Parathyroid adenoma (tissue), 2 donors: Measurements from ENCODE around the gene CCL18.
"Not testable (repeated sequence)": the region's sequence is repeated elsewhere in the genome, so short reads cannot be mapped to it uniquely, and the experiment has no call there.

Source experiments
- H2AFZ ChIP-seq: fragments of 300-600 bp; sonication (generic); one replicate; pipeline ENCODE4 v1.7.0; 2017; ENCODE audit warnings: antibody characterized with exemption, mild to moderate bottlenecking
- H3K27ac ChIP-seq: fragments of 300-600 bp; sonication (generic); one replicate; pipeline ENCODE4 v1.7.0; 2017
- H3K27me3 ChIP-seq: fragments of 300-600 bp; sonication (generic); one replicate; pipeline ENCODE4 v1.7.0; 2017; ENCODE audit warnings: low read length; ENCODE audit not compliant: control insufficient read depth, insufficient read depth
- H3K36me3 ChIP-seq: fragments of 300-600 bp; sonication (generic); one replicate; pipeline ENCODE4 v1.7.0; 2017; ENCODE audit warnings: low read length; ENCODE audit not compliant: control insufficient read depth, insufficient read depth
- H3K4me1 ChIP-seq: fragments of 300-600 bp; sonication (generic); one replicate; pipeline ENCODE4 v1.7.0; 2017; ENCODE audit warnings: control low read depth
- H3K4me2 ChIP-seq: fragments of 300-600 bp; sonication (generic); one replicate; pipeline ENCODE4 v1.7.0; 2017; ENCODE audit warnings: low read length
- H3K4me3 ChIP-seq: fragments of 300-600 bp; sonication (generic); one replicate; pipeline ENCODE4 v1.7.0; 2017; ENCODE audit warnings: low read depth, low read length
- H3K79me2 ChIP-seq: fragments of 300-600 bp; sonication (generic); one replicate; pipeline ENCODE4 v1.7.0; 2017; ENCODE audit warnings: control low read depth
- H3K9ac ChIP-seq: fragments of 300-600 bp; sonication (generic); one replicate; pipeline ENCODE4 v1.7.0; 2017; ENCODE audit warnings: mild to moderate bottlenecking
- H3K9me3 ChIP-seq: fragments of 300-600 bp; sonication (generic); one replicate; pipeline ENCODE4 v1.7.0; 2017; ENCODE audit warnings: low read length; ENCODE audit not compliant: control insufficient read depth
- TF ChIP-seq, protein P1 (sequence below): fragments of 300-600 bp; sonication (generic); IDR thresholded peaks from one replicate; pipeline ENCODE4 v1.7.0; 2017; ENCODE audit warnings: antibody characterized with exemption, mild to moderate bottlenecking
- donor health status: primary hyperparathyroidism.

The CCL18 gene

DNA sequence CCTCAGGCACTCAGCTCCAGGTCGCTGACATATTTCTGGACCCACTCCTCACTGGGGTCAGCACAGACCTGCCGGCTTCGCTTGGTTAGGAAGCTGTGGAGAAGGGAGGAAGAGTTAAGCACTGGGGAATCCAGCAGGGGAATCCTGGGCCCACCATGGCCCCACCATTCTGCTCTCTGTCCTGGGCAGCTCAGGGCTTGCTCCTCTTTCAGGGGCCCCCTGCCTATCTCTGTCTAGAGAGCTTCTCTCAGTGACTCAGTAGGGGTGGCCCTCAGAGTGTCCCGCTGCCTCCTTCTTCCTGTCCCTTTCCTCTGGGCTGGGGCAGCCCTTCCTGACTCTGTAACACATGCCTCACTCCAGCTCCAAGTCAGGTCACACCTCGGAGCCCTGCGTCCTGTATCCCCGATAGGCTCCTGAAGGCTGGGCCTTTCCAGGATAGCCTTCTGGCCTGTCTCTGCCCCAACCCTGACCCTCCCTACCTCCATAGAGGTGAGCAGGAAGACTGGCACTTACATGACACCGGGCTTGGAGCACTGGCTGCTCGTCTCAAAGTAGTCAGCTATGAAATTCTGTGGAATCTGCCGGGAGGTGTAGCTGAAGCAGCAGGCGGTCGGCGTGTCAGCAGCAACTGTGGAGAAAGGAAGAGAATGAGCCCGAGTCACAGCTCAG, 24.7 kb downstream of the CCL18 start:
- Histone ChIP-seq H3K9ac (no peak overlapping the region), H3K4me3 (no peak overlapping the region), H3K9me3 (no peaks in the 10 kb centered on the region), H3K27ac (no peak overlapping the region), H3K4me2 (no peak overlapping the region), H2AFZ (no peak overlapping the region), H3K4me1 (no peaks in the 10 kb centered on the region), H3K27me3 (no peaks in the 10 kb centered on the region), H3K79me2 (no peaks in the 10 kb centered on the region), H3K36me3 (no peaks in the 10 kb centered on the region)
- TF ChIP-seq, protein P1, sequence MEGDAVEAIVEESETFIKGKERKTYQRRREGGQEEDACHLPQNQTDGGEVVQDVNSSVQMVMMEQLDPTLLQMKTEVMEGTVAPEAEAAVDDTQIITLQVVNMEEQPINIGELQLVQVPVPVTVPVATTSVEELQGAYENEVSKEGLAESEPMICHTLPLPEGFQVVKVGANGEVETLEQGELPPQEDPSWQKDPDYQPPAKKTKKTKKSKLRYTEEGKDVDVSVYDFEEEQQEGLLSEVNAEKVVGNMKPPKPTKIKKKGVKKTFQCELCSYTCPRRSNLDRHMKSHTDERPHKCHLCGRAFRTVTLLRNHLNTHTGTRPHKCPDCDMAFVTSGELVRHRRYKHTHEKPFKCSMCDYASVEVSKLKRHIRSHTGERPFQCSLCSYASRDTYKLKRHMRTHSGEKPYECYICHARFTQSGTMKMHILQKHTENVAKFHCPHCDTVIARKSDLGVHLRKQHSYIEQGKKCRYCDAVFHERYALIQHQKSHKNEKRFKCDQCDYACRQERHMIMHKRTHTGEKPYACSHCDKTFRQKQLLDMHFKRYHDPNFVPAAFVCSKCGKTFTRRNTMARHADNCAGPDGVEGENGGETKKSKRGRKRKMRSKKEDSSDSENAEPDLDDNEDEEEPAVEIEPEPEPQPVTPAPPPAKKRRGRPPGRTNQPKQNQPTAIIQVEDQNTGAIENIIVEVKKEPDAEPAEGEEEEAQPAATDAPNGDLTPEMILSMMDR, result no peak

DNA sequence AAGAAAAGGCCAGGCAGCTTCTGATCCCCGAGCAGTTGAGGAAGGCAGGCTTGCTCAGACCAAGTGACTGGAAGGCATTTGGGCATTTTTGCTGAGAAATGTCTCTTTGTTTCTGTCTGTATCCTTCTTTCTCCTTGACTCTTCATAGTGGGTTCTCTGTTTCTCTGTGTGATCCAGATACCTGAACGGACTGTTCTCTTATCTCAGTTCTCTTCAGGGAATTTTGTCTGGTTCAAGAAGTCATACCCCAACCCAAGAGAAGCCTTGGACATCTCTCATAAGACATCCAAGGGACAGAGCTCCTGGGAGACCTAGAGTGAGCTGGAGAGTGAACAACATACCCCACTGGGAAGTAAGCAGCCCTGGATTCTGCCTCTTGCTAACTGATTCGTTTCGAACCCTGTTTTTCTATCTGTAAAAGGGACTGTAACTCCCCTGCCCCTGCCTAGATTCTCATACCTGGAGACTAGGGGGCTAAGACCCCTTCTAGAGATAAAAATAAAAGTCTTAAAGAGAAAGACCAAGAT, 25.3 kb downstream of the CCL18 start:
- no peaks in the 10 kb centered on the region for H3K27me3 ChIP-seq
- H3K79me2 ChIP-seq, result no peaks in the 10 kb centered on the region
- TF ChIP-seq, protein P1, result no peak
- no peaks in the 10 kb centered on the region for H3K4me1 ChIP-seq
- H3K9me3 ChIP-seq, result no peaks in the 10 kb centered on the region
- no peak overlapping the region for H2AFZ ChIP-seq
- no peak overlapping the region for H3K27ac ChIP-seq
- no peak overlapping the region for H3K9ac ChIP-seq
- H3K4me2 ChIP-seq, result no peak overlapping the region
- no peak overlapping the region for H3K4me3 ChIP-seq
- no peaks in the 10 kb centered on the region for H3K36me3 ChIP-seq

DNA sequence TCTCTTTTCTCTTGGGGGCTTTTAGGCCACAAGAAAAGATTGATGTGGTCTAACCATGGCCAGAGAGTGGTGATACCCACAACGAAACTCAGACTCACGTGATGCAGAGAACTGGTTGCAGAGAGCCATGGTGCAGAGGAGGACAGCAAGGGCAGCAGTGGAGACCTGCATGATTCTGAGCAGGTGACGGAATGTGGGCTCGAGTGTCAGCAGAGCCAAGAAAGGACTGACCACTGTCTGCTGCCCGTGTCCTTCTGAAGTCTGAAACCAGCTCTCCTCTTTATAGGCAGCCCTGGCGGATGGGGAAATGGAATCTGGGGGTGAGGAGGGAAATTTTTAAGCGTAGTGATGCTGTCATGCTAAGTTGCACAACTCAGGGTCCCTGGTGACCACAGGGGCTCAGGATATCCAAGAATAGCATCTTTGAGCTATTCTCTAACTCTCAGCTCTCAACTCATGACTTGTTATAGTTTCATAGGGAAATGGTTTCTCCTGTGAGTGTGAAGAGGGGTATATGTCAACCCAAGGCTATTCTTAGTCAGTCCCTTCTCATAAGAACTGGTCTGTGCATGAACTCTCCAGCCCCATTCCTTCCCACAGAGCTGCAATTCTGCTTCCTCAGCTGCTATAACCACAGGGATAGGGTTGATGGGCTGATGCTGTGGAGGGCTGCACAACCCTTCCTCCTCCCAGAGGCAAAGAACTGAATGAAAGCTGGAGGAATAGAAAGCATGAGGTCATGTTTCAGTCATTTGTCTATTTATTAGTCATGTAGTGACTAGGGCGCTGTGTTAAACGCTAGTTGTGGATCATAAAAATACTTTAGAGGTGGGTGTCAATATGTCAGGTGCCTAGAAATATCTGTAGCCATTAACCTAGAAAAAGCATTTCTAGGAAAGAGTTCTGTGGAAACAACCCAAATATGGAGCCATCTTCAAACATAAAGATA, 26.1 kb downstream of the CCL18 start, which contains the start of gene CCL3:
Gene CCL3 (minus strand): TSS at position 256 of the 949 bp plus-strand sequence. CDS start 85 bp downstream, at position 171.
- H3K4me3 ChIP-seq, result no peak within 1 kb of the TSS
- no peaks in the 10 kb centered on the region for H3K27me3 ChIP-seq
- no peaks in the 10 kb centered on the region for H3K79me2 ChIP-seq
- no peak within 1 kb of the TSS for H3K4me2 ChIP-seq
- no peak within 1 kb of the TSS for H2AFZ ChIP-seq
- no peaks in the 10 kb centered on the region for H3K9me3 ChIP-seq
- TF ChIP-seq, protein P1, result no peak
- no peak within 1 kb of the TSS for H3K27ac ChIP-seq
- no peaks in the 10 kb centered on the region for H3K4me1 ChIP-seq
- H3K36me3 ChIP-seq, result no peaks in the 10 kb centered on the region
- no peak within 1 kb of the TSS for H3K9ac ChIP-seq

DNA sequence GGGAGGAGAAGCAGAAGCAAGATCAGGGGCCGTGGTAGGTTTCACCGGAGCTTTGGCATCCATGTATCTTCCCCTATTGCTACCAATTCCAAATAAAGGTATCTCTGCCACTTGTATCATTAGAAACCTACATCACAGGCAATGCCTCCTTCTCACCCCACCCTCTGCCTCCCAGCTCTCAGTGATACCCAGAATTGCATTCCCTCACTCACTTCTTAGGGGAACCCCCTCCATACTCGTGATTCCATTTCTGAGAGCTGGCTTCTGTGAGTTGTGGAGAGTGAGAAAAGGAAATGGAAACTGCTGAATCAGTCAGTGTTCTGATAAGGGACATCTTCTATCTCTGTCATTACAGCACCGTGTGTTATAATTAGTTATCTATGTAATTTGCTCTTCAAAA, 28.2 kb downstream of the CCL18 start:
- H3K36me3 ChIP-seq, result no peaks in the 10 kb centered on the region
- H3K27ac ChIP-seq, result no peak overlapping the region
- no peaks in the 10 kb centered on the region for H3K27me3 ChIP-seq
- H2AFZ ChIP-seq, result no peak overlapping the region
- H3K4me1 ChIP-seq, result peaks cover 3% of the 10 kb centered on the region
- no peaks in the 10 kb centered on the region for H3K79me2 ChIP-seq
- H3K9ac ChIP-seq, result no peak overlapping the region
- TF ChIP-seq, protein P1, result no peak
- H3K4me2 ChIP-seq, result no peak overlapping the region
- no peak overlapping the region for H3K4me3 ChIP-seq
- H3K9me3 ChIP-seq, result no peaks in the 10 kb centered on the region

DNA sequence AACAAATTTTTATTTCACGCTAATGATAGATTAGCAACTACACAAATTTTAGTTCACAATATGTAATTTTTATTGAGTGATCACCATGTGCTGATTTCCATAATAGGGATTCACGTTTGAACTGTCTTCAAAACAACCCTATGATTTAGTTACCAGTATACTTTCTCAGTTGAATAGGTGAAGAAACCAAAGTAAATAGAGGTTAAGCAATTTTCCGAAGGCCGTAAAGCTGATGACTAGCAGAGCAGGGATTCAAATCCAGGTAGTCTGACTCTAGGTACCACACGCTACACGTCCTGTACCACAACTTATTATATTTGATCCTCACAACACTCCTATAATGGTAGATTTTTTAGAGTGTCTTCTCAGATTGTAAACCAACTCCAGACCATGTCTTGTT, 28.6 kb downstream of the CCL18 start:
- H2AFZ ChIP-seq, H3K36me3 ChIP-seq, H3K4me2 ChIP-seq, H3K4me1 ChIP-seq, H3K4me3 ChIP-seq, H3K27me3 ChIP-seq, H3K27ac ChIP-seq, H3K79me2 ChIP-seq, H3K9me3 ChIP-seq, H3K9ac ChIP-seq: not testable (repeated sequence)
